Central memory CD8-positive, alpha-beta T cell (primary cell): Measurements from ENCODE around the gene LDHD.

ENCODE experiments used
- ATAC-seq: fragments of 150-1000 bp; cut with Tn5 transposase; replicated peaks from 2 replicates; pipeline ENCODE4 v1.10.0; 2022; ENCODE audit warnings: mild to moderate bottlenecking, moderate FRiP score, moderate number of reproducible peaks; ENCODE audit not compliant: poor library complexity, severe bottlenecking; ENCODE audit errors: extremely low read depth
- DNase-seq, 2 donors: peaks; one replicate each; pipeline ENCODE4 v3.0.0; 2021; ENCODE audit warnings: low spot score in 2 of 2
- H3K27ac Mint-ChIP-seq: one replicate; pipeline ENCODE4 v1.8.0; 2022; ENCODE audit warnings: low read depth, mild to moderate bottlenecking, moderate library complexity, mixed read lengths
- H3K27me3 Mint-ChIP-seq: one replicate; pipeline ENCODE4 v1.8.0; 2022; ENCODE audit warnings: mixed read lengths
- H3K36me3 Mint-ChIP-seq: one replicate; pipeline ENCODE4 v1.8.0; 2022; ENCODE audit warnings: mild to moderate bottlenecking, moderate library complexity, mixed read lengths; ENCODE audit not compliant: insufficient read depth
- H3K4me1 Mint-ChIP-seq: one replicate; pipeline ENCODE4 v1.8.0; 2022; ENCODE audit warnings: mixed read lengths
- H3K4me3 Mint-ChIP-seq: one replicate; pipeline ENCODE4 v1.8.0; 2022; ENCODE audit warnings: mild to moderate bottlenecking, moderate library complexity, mixed read lengths
- H3K9me3 Mint-ChIP-seq: one replicate; pipeline ENCODE4 v1.8.0; 2022; ENCODE audit warnings: mixed read lengths

The LDHD gene

DNA sequence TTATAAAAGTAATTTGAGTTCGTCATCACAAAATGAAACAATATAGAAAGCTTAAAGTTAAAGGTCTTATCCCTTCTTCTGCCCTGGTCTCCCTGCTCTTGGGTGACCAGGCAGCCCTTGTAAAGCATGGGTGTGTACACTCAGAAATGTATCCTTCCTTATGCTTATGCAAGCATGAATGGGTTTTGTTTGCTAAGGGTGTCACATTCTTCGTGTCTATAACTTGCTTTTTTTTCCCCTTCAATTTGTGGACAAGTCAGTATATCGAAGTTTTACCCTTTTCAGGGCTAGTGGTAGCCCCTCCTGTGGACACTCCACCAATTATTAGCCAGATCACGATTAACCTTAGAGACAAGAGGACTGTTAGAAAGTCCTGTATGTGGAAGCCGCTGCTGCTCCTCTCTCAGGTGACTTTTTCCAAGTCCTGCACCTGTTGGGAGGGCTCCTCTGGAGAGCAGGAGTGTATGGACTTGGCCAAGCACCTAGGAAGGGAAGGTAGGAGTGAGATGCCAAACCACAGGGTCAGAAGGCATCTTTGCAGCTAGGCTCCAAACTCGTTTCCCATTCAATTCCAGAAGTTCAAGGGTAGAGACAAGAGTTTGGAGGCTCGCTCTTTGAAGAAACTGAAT, 50.9 kb downstream of the LDHD start:
- Mint-ChIP-seq H3K9me3 (no peaks in the 10 kb centered on the region), H3K27ac (no peak overlapping the region), H3K27me3 (no peaks in the 10 kb centered on the region), H3K4me3 (peak overlapping the region; percentile 69), H3K36me3 (no peaks in the 10 kb centered on the region), H3K4me1 (peaks cover 14% of the 10 kb centered on the region)
- DNase-seq (no peak), ATAC-seq (no peak)

DNA sequence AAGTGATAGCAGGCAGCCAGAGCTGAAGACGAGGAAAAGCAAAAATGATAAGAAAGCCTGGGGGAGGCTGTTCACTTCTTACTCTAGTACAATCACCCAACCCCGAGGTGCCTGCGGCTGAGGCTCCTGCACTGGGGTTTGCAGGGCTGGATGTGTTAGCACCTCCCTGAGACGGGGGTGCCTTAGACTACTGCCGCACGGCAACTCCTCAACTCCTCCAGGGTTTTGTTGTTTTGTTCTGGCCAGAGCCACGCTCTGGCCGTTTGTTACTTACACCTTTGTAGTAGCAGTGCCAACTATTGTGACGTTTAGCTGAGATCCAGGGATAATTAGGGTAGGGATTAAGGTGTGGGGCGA, 51.5 kb downstream of the LDHD start:
- Mint-ChIP-seq H3K4me3 (peak overlapping the region; percentile 69), H3K36me3 (no peaks in the 10 kb centered on the region), H3K27ac (no peak overlapping the region), H3K27me3 (no peaks in the 10 kb centered on the region), H3K4me1 (peaks cover 14% of the 10 kb centered on the region), H3K9me3 (no peaks in the 10 kb centered on the region)
- DNase-seq = peak; percentile 22 to 28
- ATAC-seq = peak; percentile 97

DNA sequence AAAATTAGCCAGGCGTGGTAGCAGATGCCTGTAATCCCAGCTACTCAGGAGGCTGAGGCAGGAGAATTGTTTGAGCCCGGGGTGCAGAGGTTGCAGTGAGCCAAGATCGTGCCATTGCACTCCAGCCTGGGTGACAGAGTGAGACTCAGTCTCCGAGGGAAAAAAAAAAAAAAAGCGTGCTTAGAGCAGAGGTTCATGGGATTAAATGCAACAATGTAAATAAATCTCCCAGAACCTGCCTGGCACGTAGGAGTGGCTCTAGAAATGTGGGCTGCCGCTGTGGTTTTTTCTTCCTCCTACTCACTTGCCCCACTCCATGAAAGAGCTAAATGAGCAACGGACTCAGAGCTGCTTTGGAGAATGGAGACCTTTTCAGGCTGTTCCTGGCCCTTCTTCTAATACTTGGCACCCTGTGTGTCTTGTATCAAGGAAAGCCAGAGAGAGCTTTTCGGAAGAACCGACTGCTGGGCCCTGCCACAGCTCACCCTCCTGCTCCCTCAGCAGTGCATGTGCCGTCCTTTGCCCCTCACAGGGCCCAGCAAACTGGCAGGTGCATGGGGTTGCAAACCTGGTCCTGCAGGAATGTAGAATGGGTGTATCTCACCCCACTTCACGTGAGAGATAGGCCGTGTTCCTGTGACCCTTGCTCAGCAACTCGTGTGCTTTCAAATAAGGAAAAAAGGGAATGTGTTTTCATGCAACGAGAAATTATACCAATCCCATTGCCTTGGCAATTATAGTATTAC, 52.0 kb downstream of the LDHD start:
- DNase-seq = no peak
- ATAC-seq = peak; percentile 33
- no peaks in the 10 kb centered on the region for H3K36me3 Mint-ChIP-seq
- no peaks in the 10 kb centered on the region for H3K9me3 Mint-ChIP-seq
- peak overlapping the region; percentile 69 for H3K4me3 Mint-ChIP-seq
- H3K4me1 Mint-ChIP-seq = peaks cover 14% of the 10 kb centered on the region
- peak overlapping the region; percentile 16 for H3K27ac Mint-ChIP-seq
- H3K27me3 Mint-ChIP-seq = no peaks in the 10 kb centered on the region

DNA sequence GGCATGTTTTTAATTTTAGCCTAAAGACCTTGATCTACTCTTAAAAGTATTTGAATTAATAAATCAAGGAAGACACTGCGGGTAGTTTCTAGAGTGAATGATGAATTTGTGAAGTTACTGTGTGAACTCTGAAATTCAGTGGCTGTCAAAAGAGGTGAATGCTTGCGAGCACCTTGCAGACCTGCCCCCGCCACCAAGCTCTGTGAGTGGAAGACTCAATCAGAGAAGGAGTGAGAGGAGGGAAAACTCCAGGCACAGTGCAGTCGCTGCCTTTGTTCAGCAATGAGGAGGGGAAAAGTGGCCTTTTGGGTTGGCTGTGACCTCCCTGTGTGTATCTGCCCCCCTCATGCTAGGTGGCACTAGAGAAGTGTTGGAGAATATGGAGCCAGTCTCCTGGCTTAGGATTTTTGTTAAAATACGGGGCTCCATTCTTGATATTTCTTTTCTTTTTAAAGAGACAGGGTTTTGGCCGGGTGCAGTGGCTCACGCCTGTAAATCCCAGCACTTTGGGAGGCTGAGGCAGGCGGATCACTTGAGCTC, 53.0 kb downstream of the LDHD start:
- Mint-ChIP-seq H3K27ac (no peak overlapping the region), H3K9me3 (no peaks in the 10 kb centered on the region), H3K36me3 (no peaks in the 10 kb centered on the region), H3K27me3 (no peaks in the 10 kb centered on the region), H3K4me1 (peaks cover 14% of the 10 kb centered on the region), H3K4me3 (no peak overlapping the region)
- no peak for ATAC-seq
- DNase-seq = no peak

DNA sequence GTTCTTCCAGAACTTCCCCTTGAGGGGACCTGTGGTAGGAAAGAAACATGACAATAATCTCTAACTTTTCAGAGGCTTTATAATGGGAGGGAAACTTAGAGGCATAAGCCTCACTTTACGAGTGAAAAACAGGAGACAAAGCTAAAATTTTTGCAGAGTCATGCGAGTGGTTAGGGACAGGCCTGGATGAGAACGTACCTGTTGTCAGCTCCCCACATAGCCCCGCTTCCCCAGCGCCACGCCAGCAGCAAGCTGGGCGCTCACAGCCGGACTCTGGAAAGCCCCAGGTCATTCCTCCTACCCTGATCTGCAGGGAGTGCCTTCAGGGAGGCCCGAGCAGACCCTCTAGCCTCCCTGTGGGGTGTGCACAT, 53.6 kb downstream of the LDHD start:
- H3K4me1 Mint-ChIP-seq = peaks cover 14% of the 10 kb centered on the region
- ATAC-seq (no peak), DNase-seq (no peak)
- no peak overlapping the region for H3K4me3 Mint-ChIP-seq
- H3K9me3 Mint-ChIP-seq = no peaks in the 10 kb centered on the region
- no peaks in the 10 kb centered on the region for H3K27me3 Mint-ChIP-seq
- H3K36me3 Mint-ChIP-seq = no peaks in the 10 kb centered on the region
- no peak overlapping the region for H3K27ac Mint-ChIP-seq

DNA sequence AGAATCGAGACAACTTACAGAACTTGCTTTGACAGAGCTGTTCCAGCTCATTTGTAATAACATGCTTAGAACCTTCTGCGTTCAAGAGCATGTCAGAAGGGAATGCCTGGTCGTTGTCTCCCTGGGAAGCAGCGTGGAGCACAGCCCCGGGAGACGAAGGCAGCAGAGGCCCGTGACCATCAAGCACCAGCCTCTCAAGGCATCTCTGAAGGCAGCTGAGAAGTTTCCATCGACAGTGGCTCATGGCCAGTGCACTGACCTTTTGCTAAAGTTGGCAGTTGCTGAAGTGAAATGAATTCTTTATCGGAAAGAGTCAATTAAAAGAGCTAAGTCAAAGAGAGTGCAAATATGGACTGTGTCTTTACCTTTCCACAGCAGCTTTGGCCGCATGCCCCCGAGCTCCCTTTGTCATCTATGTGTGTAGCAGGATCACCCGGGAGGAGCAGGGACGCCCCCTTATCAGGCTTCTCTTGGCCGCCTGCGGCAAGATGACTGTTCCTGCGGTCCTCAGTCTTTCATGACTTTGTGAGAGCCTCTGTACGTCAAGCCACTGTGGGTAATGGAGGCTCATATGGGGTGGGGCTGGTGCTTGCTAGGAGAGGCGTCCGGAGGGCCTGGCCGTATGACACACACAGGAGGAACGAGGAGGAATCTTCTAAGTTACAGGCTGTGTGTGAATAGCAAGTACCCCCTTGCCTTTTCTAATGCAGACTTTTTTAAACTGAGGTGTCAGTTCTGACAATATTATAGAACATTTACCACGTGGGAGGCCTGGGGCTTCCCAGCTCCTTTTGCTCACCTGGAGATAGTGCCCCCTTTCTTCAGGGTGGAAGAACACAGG, 54.2 kb downstream of the LDHD start:
- no peaks in the 10 kb centered on the region for H3K9me3 Mint-ChIP-seq
- DNase-seq = no peak
- no peak overlapping the region for H3K4me3 Mint-ChIP-seq
- H3K27ac Mint-ChIP-seq = no peak overlapping the region
- H3K4me1 Mint-ChIP-seq = peaks cover 14% of the 10 kb centered on the region
- no peaks in the 10 kb centered on the region for H3K27me3 Mint-ChIP-seq
- ATAC-seq = no peak
- no peaks in the 10 kb centered on the region for H3K36me3 Mint-ChIP-seq
